Stimulated activated CD4-positive, alpha-beta T cell treated with anti-CD3 and anti-CD28 coated beads, Interleukin-12 subunit alpha, Interleukin-12 subunit beta, amount 100 ng/mL, for 48 hours (primary cell): Measurements from ENCODE around the gene OR10P1.
"Not testable (repeated sequence)": the region's sequence is repeated elsewhere in the genome, so short reads cannot be mapped to it uniquely, and the experiment has no call there.

ENCODE experiments used
- DNase-seq, 3 donors: peaks; one replicate each; pipeline ENCODE4 v3.0.0-alpha.2; 2020; ENCODE audit warnings: low read depth in 2 of 3, low spot score in 1 of 3

The OR10P1 gene

DNA sequence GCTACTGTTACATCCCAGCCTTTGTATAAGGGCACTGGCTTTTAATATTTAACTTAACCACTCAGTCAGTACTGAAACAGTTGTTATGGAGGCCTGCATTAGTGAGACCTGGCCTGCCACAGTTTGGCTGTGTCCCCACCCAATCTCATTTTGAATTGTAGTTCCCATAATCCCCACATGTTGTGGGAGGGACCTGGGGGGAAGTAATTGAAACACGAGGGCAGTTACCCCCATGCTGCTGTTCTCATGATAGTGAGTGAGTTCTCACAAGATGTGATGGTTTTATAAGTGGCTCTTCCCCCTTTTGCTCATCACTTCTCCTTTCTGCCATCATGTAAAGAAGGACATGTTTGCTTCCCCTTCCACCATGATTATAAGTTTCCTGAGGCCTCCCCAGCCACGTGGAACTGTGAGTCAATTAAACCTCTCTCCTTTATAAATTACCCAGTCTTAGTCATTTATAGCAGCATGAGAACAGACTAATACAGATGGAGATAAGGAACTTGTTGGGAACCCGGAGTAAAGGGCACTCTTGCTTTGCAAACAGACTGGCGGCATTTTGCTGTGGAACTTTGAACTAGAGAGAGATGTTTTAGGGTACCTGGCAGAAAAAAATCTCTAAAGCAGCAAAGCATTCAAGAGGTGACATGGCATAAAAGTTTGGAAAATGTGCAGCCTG is 14.1 kb downstream of the OR10P1 start:
- DNase-seq = not testable (repeated sequence)

DNA sequence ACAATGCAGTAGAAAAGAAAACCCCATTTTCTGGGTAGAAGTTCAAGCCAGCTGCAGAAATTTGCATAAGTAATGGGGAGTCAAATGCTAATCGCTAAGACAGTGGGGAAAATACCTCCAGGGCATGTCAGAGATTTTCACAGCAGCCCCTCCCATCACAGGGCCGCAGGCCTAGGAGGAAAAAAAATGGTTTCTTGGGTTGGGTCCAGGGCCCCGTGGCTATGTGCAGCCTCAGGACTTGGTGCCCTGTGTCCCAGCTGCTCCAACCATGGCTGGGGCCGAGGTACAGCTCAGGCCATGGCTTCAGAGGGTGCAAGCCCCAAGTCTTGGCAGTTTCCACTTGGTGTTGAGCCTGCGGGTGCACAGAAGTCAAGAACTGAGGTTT is 14.6 kb downstream of the OR10P1 start:
- no peak for DNase-seq

DNA sequence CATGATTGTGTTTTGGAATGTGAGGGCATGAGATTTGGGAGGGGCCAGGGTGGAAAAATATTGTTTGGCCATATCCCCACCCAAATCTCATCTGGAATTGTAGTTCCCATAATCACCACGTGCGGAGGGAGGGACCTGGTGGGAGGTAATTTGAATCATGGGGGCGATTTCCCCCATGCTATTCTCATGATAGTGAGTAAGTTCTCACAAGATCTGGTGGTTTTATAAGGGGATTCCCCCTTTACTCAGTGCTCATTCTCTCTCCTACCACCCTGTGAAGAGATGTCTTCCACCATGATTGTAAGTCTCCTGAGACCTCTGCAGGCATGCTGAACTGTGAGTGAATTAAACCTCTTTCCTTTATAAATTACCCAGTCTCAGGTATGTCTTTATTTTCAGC is 15.7 kb downstream of the OR10P1 start:
- DNase-seq = no peak

DNA sequence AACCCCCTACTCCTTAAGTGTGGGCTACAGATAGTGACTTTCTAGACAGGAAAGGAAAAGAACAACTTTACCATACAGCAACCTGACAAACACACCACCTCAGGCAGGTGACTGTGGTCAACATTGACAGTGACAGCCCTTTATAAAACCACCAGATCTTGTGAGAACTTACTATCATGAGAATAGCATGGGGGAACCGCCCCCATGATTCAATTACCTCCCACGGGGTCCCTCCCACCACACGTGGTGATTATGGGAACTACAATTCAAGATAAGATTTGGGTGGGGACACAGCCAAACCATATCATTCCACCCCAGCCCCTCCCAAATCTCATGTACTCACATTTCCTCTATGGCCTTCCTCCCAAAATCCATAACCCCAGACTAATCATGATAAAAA is 16.3 kb downstream of the OR10P1 start:
- no peak for DNase-seq

DNA sequence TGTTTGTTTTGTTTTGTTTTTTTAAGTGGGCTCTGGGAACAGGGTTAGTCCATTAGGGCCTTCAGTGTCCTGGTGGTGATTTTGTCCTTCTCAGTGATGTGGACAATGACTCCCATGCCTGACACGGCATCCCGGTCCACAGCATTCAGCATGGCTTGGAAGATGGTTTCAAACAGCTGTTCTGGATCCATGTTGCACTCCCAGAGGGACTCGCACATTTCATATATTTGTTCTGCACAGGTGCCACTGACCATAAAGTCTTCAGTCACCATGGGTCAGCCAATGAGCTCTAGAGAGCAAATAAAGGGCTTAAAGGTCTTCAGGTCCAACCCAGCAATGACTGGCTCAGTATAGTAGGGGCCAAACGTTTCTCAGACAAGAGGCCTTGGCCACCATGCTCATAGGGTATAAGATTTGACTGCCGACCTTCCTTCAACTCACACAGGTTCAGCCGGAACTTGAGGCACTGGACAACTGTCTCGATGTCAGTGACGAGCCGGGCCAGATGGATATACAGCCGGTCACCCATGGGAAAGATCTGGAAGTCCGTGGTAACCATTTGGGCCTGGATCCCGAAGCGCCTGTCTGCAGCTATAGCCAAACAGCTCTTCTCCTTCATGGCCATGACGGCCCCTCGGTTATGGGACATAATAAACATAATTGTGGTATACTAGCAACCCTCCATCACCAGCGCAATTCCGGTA is 18.0 kb downstream of the OR10P1 start:
- DNase-seq = no peak

DNA sequence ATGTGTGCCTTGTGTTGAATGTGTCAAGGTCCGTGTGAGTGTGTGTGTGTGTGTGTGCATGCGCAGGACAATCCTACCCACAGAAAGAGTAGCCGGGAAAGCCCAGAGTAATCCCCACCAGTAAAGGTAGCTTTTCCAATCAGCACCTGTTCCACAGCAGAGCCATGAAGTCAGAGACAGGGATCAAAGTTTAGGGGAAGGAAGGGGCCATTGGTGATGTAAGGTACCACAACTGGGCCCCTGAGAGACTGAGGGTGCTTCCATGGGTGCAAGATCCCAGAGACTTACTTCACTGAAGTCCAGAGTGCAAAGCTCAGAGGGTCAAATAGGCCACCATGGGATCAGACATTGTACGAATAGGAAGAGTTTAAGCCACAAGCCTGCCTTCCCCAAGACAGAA is 20.5 kb downstream of the OR10P1 start:
- no peak for DNase-seq

DNA sequence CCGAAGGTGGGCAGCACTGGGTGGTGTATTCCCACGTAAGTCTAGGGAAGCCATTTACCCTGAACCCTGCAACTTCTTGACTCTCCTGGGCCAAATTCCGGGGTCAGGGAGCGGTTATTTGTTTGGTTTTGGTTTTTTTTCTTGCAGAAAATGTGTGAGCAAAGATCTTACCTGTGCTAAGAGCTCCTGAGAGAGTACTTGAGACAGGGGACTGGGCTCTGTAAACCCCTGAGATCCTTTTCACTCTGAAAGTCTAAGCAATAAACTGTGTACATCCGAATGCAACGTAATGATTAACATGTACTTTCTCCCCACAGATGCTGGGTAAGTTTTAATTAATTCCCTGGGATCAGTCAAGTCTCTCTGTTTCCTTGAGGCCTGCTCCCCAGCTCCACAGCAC is 21.5 kb downstream of the OR10P1 start:
- DNase-seq = no peak

DNA sequence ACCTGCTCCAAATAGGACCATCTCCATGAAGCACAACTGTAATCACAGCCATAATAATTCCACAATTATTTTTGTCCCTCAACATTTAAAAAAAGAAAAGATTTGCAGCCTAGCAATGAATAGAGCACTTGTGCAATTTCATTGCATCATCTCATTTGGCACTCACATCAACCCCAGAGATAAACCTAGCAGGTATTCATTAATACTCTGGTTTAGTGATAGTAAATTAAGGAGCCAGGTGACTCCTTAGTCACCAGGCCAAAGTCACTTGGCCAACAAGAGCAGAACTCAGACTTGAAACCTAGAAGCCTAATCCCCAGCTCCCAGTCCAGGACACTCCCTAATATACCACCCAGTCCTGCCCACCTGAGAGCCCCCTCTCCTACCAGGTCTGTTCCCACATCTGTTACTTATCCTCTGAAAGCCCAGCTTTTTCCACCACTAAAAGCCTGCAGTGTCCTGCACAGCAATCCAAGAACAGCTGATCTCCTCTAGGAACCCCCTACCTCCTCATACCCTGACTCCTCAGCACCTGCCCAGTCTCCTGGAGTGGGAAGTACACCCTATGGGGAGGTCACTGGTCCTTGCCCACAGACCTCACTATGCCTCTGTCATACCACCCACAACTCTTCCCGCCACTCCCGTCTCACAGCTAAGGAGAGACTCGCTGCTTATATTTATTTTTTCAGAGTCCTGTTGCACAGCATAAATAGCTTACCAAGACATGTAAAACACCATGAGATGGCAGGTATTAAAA is 22.1 kb downstream of the OR10P1 start:
- no peak for DNase-seq

DNA sequence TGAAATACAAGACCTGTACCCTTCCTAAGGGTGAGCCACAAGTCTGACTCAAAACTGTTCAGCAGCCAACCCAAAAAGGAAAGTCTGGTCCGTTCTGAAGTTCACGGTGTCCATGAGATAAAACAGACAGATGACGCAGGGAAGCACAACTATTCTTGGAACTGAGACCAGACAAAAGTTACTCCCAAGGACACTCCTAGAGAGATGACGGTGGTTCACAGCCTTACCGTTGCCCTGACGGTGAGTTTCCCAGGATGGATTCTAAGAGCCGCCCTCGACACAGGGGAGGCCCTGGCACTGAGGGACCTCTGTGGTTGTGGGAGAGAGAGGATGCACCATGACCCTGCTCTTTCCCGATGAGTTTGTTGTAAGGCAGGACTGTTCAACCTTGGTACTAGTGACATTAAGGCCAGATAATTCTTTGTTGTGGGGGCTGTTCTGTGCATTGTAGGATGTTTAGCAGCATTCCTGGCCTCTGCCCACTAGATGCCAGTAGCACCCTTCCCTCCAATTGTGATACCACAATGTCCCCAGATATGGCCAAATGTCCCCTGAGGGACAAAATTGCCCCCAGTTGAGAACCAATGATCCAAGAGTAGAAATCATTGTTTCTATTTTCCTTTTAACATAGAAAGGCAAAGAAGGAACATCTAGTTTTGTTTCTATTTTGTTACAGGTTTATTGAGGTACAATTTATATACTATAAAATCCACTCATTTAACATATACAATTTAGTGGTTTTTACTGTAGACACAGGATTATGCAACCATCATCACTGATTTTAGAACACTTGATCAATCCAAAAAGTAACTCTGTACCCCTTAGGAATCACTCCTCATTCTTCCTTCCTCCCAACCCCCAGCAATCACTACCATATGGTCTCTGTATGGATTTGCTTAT is 23.0 kb downstream of the OR10P1 start:
- no peak for DNase-seq

DNA sequence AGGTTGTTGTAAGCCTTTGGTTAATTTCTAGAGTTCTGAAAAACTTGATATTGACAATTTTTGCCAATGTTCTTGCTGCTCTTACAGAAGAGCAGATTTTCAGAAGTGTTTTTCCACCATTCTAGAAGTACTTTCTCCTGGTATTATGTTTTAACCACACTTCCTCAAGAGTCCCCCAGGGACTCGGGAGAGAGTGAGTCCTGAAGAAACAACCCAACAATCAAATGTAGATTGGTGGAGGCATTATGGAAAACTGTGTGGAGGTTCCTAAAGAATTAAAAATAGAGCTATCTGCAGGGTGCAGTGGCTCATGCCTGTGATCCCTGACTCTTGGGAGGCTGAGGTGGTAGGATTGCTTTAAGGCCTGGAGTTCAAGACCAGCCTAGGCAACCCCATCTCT is 26.7 kb downstream of the OR10P1 start:
- no peak for DNase-seq

DNA sequence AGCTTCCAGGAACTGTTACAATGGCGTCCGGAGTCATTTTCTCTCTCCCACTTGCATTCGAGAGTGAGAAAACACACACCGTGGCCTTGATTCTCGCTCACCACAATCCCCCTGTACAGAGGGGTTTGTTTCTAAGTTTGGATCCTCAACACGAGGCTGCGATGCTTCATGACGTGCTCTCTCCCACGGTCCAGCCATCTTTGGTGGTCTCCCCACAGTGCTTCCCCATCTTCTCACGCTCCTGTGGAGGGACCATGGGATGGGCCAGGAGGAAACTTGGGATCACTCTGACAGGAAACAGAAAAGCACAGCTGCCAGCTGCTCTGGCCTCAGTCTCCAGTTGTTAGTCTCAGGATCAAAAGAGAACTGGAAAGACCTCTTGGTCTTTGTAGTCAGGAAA is 28.1 kb downstream of the OR10P1 start:
- DNase-seq = no peak

DNA sequence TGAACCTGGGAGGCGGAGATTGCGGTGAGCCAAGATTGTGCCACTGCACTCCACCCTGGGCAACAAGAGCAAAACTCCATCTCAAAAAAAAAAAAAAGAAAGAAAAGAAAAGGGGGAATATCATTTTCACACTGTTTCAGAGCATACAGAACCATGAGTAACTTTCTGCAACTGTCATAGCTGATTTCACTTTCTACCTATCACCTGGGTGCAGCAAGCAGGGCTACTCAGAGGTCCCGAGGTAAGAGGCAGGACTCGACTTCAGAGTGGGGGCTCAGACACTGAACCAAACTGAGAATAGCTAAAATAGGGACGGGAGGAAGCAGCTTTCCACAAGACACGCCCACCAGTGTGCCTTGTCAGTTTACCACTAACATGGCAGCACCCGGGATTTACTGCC is 29.8 kb downstream of the OR10P1 start:
- DNase-seq = no peak

DNA sequence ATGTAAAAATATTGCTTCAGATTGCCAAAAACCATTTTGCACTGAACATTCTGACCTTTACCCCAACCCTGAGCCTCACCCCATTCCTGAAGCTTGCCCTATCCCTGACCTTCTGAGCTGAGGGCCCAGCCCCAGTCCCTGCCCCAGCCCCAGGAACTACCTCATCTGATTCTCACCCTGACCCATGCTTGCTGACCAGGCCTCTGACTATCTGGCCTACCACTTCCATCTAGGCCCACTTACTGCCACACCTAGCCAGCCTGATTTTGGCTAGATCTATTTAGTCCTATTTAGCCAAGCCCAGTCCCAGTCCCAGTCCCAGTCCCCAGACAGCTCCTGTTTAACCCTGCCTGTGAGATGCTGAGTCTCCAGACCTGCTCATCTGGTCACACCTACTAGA is 33.6 kb downstream of the OR10P1 start:
- DNase-seq = no peak

DNA sequence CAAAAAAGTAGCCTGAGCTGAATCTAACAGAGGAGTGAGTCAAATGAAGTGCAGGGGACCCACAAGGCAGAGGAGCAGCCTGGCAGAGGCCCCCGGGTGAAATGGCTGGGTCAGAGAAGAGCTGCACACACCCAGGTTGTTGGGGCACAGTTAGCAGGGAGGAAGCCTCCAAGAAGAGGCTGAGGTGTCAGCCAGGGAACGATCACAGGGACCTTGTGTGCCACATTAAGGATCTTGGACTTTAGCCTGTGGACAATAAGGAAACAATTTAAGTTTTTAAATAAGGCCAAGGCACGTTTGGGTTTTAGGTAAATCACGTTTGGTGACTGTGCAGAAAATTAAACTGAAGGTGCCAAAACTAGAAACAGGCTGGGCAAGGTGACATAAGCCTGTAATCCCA is 35.1 kb downstream of the OR10P1 start:
- DNase-seq = no peak

DNA sequence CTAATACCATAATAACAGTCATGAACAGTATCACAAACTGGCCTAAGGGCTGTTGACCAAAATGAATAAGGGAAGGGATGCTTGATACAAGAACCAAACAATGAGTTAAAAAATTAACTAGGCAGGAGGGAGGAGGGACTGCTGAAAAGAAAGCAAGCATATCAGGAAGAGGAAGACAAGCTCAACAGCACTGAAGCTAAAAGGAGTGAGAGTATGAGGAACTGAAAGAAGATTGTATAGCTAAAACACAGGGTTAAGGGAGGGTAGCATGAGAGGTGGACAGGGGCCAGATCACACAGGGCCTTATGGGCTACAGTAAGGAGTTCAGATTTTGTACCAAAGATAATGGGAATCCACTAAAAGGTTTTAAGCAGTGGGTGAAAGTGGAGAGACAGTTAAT is 36.9 kb downstream of the OR10P1 start:
- DNase-seq = no peak

DNA sequence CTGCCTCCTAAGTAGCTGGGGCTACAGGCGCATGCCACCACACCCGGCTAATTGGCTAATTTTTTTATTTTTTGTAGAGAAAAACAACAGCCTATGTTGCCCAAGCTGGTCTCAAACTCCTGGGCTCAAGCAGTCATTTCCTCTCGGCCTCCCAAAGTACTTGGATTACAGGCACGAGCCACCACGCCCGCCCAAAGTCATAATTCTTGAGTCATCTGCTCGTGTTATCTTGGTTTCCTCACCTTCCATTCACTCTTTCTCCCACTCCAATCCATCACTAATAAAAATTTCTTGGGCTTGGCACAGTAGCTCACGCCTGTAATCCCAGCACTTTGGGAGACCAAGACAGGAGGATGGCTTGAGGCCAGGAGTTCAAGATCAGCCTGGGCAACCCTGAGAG is 39.0 kb downstream of the OR10P1 start:
- no peak for DNase-seq

DNA sequence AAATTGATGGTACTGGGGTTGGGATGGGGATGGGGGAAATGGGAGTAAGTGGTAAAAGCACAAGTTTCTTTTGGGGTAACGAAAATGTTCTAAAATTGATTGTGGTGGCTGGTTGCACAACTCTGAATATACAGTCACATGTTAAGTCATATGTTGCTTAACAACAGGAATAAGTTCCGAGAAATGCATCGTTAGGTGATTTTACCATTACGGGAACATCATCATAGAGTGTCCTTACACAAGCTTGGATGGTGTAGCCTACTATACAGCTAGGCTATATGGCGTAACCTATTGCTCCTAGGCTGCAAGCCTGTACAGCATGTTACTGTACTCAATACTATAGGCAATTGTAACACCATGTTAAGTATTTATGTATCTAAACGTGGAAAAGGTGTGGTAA is 40.0 kb downstream of the OR10P1 start:
- no peak for DNase-seq

DNA sequence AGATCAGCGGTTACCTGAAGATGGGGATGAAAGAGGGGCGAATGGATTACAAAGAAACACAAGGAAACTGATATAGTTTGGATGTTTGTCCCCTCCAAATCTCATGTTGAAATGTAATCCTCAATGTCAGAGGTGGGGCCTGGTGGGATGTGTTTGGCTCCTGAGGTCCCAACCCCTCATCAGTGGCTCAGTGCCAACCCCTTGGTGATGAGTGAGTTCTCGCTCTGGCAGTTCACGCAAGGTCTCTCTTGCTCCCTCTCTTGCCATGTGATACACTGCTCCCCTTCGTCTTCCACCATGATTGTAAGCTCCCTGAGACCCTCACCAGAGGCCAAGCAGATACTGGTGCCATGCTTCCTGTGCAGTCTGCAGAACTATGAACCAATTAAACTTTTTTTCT is 43.0 kb downstream of the OR10P1 start:
- DNase-seq = no peak

DNA sequence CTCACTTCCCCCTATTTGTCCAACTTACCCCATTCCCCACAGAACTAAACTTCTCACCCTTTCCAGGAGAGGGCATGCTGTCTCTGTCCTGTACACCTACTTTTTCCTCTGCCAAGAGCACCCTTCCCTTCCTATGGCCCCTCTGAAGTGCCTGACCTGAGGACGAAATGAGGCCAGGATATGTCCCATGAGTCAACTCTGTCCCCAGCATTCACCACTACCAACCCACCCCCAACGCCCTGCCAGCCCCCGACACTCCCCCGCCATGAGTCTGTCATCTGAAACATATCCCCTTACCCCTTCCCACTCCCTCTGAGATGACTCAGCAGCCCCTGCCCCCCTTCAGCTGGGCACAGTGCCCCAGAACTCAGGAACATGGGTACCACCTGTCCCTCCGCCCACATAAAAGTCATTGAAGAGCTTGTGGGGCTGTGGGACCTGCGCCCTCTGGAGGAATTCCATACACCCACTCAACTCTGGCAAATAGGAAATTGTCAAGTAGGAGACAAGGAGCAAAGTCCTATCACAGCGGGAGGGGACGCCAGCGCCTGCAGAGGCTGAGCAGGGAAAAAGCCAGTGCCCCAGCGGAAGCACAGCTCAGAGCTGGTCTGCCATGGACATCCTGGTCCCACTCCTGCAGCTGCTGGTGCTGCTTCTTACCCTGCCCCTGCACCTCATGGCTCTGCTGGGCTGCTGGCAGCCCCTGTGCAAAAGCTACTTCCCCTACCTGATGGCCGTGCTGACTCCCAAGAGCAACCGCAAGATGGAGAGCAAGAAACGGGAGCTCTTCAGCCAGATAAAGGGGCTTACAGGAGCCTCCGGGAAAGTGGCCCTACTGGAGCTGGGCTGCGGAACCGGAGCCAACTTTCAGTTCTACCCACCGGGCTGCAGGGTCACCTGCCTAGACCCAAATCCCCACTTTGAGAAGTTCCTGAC is 44.7 kb downstream of the OR10P1 start:
- DNase-seq = no peak

DNA sequence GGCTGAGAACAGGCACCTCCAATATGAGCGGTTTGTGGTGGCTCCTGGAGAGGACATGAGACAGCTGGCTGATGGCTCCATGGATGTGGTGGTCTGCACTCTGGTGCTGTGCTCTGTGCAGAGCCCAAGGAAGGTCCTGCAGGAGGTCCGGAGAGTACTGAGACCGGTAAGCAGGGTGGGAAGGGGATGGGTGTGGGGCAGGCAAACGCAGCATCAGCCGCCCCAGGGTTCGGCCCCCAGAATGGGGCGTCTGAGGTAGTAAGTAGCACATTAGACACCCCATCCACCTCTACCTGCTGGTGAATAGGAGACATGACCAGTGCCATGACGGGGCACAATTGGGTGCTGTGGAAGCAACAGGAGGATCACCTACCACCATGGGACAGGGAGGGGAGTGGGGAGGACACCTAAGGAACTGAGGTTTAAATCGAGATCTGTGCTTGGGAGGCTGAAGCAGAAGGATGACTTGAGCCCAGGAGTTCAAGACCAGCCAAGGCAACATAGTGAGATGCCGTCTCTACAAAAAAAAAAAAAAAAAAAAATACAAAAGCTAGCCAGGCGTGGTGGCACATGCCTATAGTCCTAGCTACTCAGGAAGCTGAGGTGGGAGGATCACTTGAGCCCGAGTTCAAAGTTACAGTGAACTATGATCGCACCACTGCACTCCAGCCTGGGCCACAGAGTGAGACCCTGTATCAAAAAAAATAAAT is 45.5 kb downstream of the OR10P1 start:
- DNase-seq = no peak
